HepG2 (cell line): ENCODE measurements around the gene GOLGA8J. TPM values are rescaled to one million over a fixed set of nuclear protein-coding genes. Genes with fewer than 3 reads are reported as not detected.

Experiments used
- ATAC-seq: fragments of 200-7000 bp; cut with Tn5 transposase; 3 replicates; pipeline ENCODE4 v1.9.1; 2020; ENCODE audit warnings: mild to moderate bottlenecking, moderate library complexity
- BruUV-seq: library from RNA; stranded (reverse); fragments of 400-500 nt; replicated peaks from 2 replicates; lab custom pipeline; 2021; lab: Mats Ljungman, UMichigan
- CTCF ChIA-PET: fragments of 300-600 bp; formaldehyde crosslinking; extraction: SDS; loops from one replicate; lab custom pipeline; 2021; ENCODE audit warnings: low total read pairs, inconsistent platforms, low intra/inter-chr PET ratio; lab: Yijun Ruan, JAX
- POLR2A ChIA-PET: fragments of 350-600 bp; sonication (Branson Sonifier 250); formaldehyde crosslinking; loops from one replicate; lab custom pipeline; 2020; ENCODE audit warnings: antibody characterized with exemption, inconsistent platforms; lab: Yijun Ruan, JAX
- DNase-seq: peaks from one replicate; pipeline ENCODE4 v3.0.0-alpha.2; 2015; ENCODE audit warnings: low spot score
- FAIRE-seq: peaks from 3 replicates; lab custom pipeline; 2011; peaks lifted over from hg19 to GRCh38; lab: Jason Lieb, UNC
- H2AFZ ChIP-seq: one replicate; pipeline ENCODE4 v1.6.1; 2011; ENCODE audit warnings: low read length, inconsistent platforms
- H3K27ac ChIP-seq: fragments of 300-600 bp; 3 replicates; pipeline ENCODE4 v1.8.0; 2011; ENCODE audit warnings: mixed run types, mild to moderate bottlenecking, mixed read lengths, low read length, inconsistent platforms; ENCODE audit not compliant: insufficient read depth; ENCODE audit errors: extremely low read length
- H3K27me3 ChIP-seq, 2 experiments: fragments of 200-600 bp in 1 of 2; 2 replicates in 1 of 2; 3 replicates in 1 of 2; pipeline versions ENCODE4 v1.6.0 to v1.8.0; 2011; ENCODE audit warnings: low read length in 2 of 2, mild to moderate bottlenecking in 2 of 2, moderate library complexity in 2 of 2, inconsistent platforms in 1 of 2; ENCODE audit not compliant: insufficient read depth in 2 of 2, control insufficient read depth in 1 of 2
- H3K36me3 ChIP-seq, 2 experiments: fragments of 200-600 bp in 1 of 2; replicated peaks in 1 of 2; 2 replicates in 1 of 2; 3 replicates in 1 of 2; pipeline versions ENCODE4 v1.5.1 to v1.8.0; 2011; ENCODE audit warnings: low read length in 2 of 2, inconsistent platforms in 1 of 2; ENCODE audit not compliant: insufficient read depth in 2 of 2, control insufficient read depth in 1 of 2
- H3K4me1 ChIP-seq: 2 replicates; pipeline ENCODE4 v1.5.1; 2012; ENCODE audit warnings: low read length, inconsistent platforms; ENCODE audit not compliant: insufficient read depth
- H3K4me2 ChIP-seq: 2 replicates; pipeline ENCODE4 v1.6.0; 2011; ENCODE audit warnings: low read depth, low read length, inconsistent platforms
- H3K4me3 ChIP-seq, 3 experiments: fragments of 200-600 bp in 1 of 3; sonication (generic), shearing (Covaris generic) in 1 of 3; replicated peaks in 1 of 3; 2 replicates each; pipeline ENCODE4 v1.5.1; 2011 to 2016; ENCODE audit warnings: low read length in 3 of 3, inconsistent platforms in 2 of 3, low read depth in 2 of 3, mild to moderate bottlenecking in 2 of 3, control low read depth in 1 of 3, mixed read lengths in 1 of 3; ENCODE audit not compliant: insufficient read depth in 1 of 3
- H3K79me2 ChIP-seq: one replicate; pipeline ENCODE4 v1.6.1; 2011; ENCODE audit warnings: low read length, inconsistent platforms; ENCODE audit not compliant: insufficient read depth
- H3K9ac ChIP-seq: 2 replicates; pipeline ENCODE4 v1.6.0; 2011; ENCODE audit warnings: mild to moderate bottlenecking, low read depth, low read length, inconsistent platforms; ENCODE audit not compliant: insufficient read depth
- H3K9me3 ChIP-seq: 2 replicates; pipeline ENCODE4 v1.5.1; 2012; ENCODE audit warnings: mild to moderate bottlenecking, low read length
- H4K20me1 ChIP-seq: 2 replicates; pipeline ENCODE4 v1.6.0; 2011; ENCODE audit warnings: inconsistent platforms, mild to moderate bottlenecking, low read length, moderate library complexity; ENCODE audit not compliant: insufficient read depth
- HMGA1 ChIP-seq: sonication (generic); formaldehyde crosslinking; conservative IDR thresholded peaks from 2 replicates; pipeline ENCODE4 v1.4.0; 2020; ENCODE audit warnings: missing genetic modification reagents
- NONO ChIP-seq, 2 experiments: fragments of 450-650 bp in 1 of 2; sonication (generic) in 1 of 2; formaldehyde crosslinking in 1 of 2; IDR thresholded peaks in 1 of 2; conservative IDR thresholded peaks in 1 of 2; 2 replicates each; pipeline versions ENCODE4 v1.6.1 to v1.8.0; 2017 to 2022; ENCODE audit warnings: mild to moderate bottlenecking in 1 of 2, missing genetic modification reagents in 1 of 2, moderate library complexity in 1 of 2
- NR3C1 ChIP-seq: sonication (generic); formaldehyde crosslinking; IDR thresholded peaks from 2 replicates; pipeline ENCODE4 v1.4.0; 2020; ENCODE audit warnings: missing genetic modification reagents
- RBM39 ChIP-seq: fragments of 200-400 bp; formaldehyde crosslinking; IDR thresholded peaks from one replicate; pipeline ENCODE4 v1.6.1; 2018; ENCODE audit warnings: antibody characterized with exemption, mild to moderate bottlenecking, low read depth, low read length; ENCODE audit not compliant: poor library complexity, severe bottlenecking
- WGBS: methylation state at CpG from one replicate; pipeline ENCODE4 v1.1.6; 2017; ENCODE audit warnings: low lambda C conversion rate; 5-methylcytosine and 5-hydroxymethylcytosine counted together
- in situ Hi-C: cut with HindIII; loops from 2 replicates; pipeline ENCODE4 v1.10.0; 2017; ENCODE audit warnings: low pct_unique_long_range_greater_than_20kb; ENCODE audit not compliant: extremely low pct_ligation_motif_present
- intact Hi-C: fragments of 100-400 bp; cut with micrococcal nuclease; formaldehyde crosslinking; loops from one replicate; pipeline ENCODE4 v1.10.0; 2022; ENCODE audit not compliant: unreplicated experiment
- polyA plus RNA-seq, 8 experiments: library from polyadenylated mRNA; depleted of rRNA in 3 of 8; stranded (reverse) in 7 of 8; unstranded in 1 of 8; fragments of >200 nt; fragmentation: Illumina TruSeq in 4 of 8; extraction: Trizol in 4 of 8; gene quantifications; 2 replicates each; pipeline versions ENCODE4 v1.2.1 to v1.2.3, GENCODE V29; 2011 to 2016; ENCODE audit warnings: low read depth in 4 of 8, missing spikeins in 1 of 8, mixed read lengths in 1 of 8; ENCODE audit not compliant: insufficient read depth in 1 of 8
- total RNA-seq, 5 experiments: library from RNA; depleted of rRNA; stranded (reverse); fragments of >200 nt; fragmentation: Illumina TruSeq; extraction: Trizol; gene quantifications; 2 replicates each; pipeline ENCODE4 v1.2.3, GENCODE V29; 2016; ENCODE audit warnings: low read depth in 1 of 5
- TF ChIP-seq, protein P1 (sequence below): sonication (generic); formaldehyde crosslinking; IDR thresholded peaks from 2 replicates; pipeline ENCODE4 v1.4.0; 2020; ENCODE audit warnings: missing genetic modification reagents
- TF ChIP-seq, protein P2 (sequence below): sonication (generic); formaldehyde crosslinking; IDR thresholded peaks from 2 replicates; pipeline ENCODE4 v1.4.0; 2020; ENCODE audit warnings: missing genetic modification reagents
- TF ChIP-seq, protein P3 (sequence below), 2 experiments: fragments of 450-650 bp in 1 of 2; sonication (generic) in 1 of 2; formaldehyde crosslinking in 1 of 2; IDR thresholded peaks; 2 replicates each; pipeline versions ENCODE4 v1.6.1 to v1.8.0; 2016 to 2022; ENCODE audit warnings: antibody characterized with exemption in 1 of 2, mild to moderate bottlenecking in 1 of 2, missing genetic modification reagents in 1 of 2
- TF ChIP-seq, protein P4 (sequence below): sonication (generic); formaldehyde crosslinking; IDR thresholded peaks from 2 replicates; pipeline ENCODE4 v1.8.1; 2023; ENCODE audit warnings: mild to moderate bottlenecking, moderate library complexity, missing genetic modification reagents

The GOLGA8J gene
- total and polyA plus RNA-seq, 2 of the 13 experiments (the other 11 are each of a cell fraction or from before 2014, with no cell fraction given) = 0.05 TPM; not detected in 1

DNA sequence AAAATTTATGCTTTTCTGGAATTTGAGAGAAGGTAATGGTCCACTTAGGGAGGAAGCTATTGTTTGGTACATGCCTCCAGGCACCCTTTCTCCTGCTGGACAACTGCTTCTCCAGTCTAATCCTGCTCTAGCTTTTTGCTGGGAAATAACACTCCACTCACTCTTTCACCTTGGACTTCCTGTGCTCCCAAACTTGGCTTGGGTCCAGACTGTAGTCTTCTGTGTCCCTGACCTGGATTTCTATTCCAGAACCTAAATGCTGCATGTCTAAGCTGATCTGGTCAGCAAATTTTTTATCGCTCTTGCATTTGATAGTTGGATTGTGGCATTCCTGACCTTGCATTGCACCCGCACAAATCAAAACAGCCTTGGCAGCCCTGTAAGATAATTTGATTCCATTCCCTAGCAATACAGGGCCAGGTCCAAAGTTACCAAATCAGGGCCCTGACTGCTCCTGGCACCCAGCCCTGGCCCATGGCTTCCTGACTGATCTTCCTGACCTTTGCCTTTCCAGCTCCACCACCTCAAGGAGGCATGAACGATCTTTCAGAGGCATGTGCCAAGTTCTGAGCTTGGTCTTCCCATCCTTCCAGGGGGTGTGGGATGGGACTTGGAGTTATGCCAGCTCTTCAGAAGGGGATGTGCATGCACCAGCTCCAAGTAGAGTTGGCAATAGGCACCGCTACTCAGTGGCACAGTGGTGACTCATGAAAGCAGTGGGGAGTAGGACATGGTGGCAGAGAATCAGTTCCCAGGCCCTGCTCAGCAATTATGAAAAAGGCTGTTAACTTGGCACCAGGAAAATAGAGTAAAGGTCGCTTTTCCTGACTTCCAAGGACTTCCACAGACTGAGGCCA, 43.9 kb upstream of the GOLGA8J start:
- CTCF ChIA-PET = no interaction called here
- BruUV-seq = no TSS peak
- Histone ChIP-seq H2AFZ (no peak overlapping the region), H3K4me1 (no peaks in the 10 kb centered on the region), H4K20me1 (no peaks in the 10 kb centered on the region), H3K9me3 (no peaks in the 10 kb centered on the region), H3K27me3 (no peaks in the 10 kb centered on the region; a peak in 2 of 5 replicates), H3K9ac (no peak overlapping the region), H3K4me3 (no peak overlapping the region), H3K27ac (no peak overlapping the region), H3K36me3 (no peaks in the 10 kb centered on the region), H3K79me2 (no peaks in the 10 kb centered on the region), H3K4me2 (no peak overlapping the region)
- ATAC-seq (no peak), FAIRE-seq (no peak), DNase-seq (no peak)
- in situ Hi-C loops = loop anchor here (10.0 kb wide), 1 partner anchor 64 kb away; no protein-coding TSS in a partner anchor
- POLR2A ChIA-PET = no interaction called here
- TF ChIP-seq, protein P1, sequence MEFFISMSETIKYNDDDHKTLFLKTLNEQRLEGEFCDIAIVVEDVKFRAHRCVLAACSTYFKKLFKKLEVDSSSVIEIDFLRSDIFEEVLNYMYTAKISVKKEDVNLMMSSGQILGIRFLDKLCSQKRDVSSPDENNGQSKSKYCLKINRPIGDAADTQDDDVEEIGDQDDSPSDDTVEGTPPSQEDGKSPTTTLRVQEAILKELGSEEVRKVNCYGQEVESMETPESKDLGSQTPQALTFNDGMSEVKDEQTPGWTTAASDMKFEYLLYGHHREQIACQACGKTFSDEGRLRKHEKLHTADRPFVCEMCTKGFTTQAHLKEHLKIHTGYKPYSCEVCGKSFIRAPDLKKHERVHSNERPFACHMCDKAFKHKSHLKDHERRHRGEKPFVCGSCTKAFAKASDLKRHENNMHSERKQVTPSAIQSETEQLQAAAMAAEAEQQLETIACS (CRISPR knock-in tag) = no peak
- no peak for TF ChIP-seq RBM39
- TF ChIP-seq HMGA1 (CRISPR knock-in tag) = no peak
- TF ChIP-seq, protein P2, sequence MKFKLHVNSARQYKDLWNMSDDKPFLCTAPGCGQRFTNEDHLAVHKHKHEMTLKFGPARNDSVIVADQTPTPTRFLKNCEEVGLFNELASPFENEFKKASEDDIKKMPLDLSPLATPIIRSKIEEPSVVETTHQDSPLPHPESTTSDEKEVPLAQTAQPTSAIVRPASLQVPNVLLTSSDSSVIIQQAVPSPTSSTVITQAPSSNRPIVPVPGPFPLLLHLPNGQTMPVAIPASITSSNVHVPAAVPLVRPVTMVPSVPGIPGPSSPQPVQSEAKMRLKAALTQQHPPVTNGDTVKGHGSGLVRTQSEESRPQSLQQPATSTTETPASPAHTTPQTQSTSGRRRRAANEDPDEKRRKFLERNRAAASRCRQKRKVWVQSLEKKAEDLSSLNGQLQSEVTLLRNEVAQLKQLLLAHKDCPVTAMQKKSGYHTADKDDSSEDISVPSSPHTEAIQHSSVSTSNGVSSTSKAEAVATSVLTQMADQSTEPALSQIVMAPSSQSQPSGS (CRISPR knock-in tag) = no peak
- TF ChIP-seq NR3C1 = no peak
- TF ChIP-seq NONO (IDR thresholded peaks at IDR 0.05) = no peak
- TF ChIP-seq NONO (CRISPR knock-in tag; conservative IDR thresholded peaks at IDR 0.05) = no peak
- TF ChIP-seq, protein P3, sequence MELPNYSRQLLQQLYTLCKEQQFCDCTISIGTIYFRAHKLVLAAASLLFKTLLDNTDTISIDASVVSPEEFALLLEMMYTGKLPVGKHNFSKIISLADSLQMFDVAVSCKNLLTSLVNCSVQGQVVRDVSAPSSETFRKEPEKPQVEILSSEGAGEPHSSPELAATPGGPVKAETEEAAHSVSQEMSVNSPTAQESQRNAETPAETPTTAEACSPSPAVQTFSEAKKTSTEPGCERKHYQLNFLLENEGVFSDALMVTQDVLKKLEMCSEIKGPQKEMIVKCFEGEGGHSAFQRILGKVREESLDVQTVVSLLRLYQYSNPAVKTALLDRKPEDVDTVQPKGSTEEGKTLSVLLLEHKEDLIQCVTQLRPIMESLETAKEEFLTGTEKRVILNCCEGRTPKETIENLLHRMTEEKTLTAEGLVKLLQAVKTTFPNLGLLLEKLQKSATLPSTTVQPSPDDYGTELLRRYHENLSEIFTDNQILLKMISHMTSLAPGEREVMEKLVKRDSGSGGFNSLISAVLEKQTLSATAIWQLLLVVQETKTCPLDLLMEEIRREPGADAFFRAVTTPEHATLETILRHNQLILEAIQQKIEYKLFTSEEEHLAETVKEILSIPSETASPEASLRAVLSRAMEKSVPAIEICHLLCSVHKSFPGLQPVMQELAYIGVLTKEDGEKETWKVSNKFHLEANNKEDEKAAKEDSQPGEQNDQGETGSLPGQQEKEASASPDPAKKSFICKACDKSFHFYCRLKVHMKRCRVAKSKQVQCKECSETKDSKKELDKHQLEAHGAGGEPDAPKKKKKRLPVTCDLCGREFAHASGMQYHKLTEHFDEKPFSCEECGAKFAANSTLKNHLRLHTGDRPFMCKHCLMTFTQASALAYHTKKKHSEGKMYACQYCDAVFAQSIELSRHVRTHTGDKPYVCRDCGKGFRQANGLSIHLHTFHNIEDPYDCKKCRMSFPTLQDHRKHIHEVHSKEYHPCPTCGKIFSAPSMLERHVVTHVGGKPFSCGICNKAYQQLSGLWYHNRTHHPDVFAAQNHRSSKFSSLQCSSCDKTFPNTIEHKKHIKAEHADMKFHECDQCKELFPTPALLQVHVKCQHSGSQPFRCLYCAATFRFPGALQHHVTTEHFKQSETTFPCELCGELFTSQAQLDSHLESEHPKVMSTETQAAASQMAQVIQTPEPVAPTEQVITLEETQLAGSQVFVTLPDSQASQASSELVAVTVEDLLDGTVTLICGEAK (IDR thresholded peaks at IDR 0.05) = no peak
- TF ChIP-seq, protein P3 (CRISPR knock-in tag; IDR thresholded peaks at IDR 0.05) = no peak
- TF ChIP-seq, protein P4, sequence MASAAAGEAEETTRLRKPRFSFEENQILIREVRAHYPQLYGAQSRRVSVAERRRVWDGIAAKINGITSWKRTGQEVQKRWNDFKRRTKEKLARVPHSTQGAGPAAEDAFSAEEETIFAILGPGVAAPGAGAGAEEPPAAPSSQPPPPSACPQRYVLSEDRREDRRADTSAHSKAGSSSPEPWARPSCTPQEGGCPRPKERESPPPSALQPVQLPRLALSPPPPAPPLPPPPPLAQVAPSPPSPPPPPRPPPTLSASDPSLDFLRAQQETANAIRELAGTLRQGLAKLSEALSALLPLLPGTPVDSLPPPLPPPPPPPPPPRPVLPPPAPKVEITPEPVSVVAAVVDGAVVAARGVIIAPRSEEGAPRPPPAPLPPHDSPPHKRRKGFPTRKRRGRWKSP (CRISPR knock-in tag) = no peak
- 37% methylated on average over 3 of the region's 5 CpGs for WGBS
- intact Hi-C loops = no loop called here
